Ishikawa (cell line): ENCODE data around the gene NCOA1.

Source experiments
- CEBPB ChIP-seq: IDR thresholded peaks from 2 replicates; pipeline ENCODE4 v1.6.1; 2012
- EGR1 ChIP-seq: IDR thresholded peaks from 2 replicates; pipeline ENCODE4 v1.6.1; 2012
- EP300 ChIP-seq: IDR thresholded peaks from 2 replicates; pipeline ENCODE4 v1.6.1; 2012; ENCODE audit warnings: borderline replicate concordance
- MAX ChIP-seq: IDR thresholded peaks from 2 replicates; pipeline ENCODE4 v1.6.1; 2012
- RAD21 ChIP-seq: IDR thresholded peaks from 2 replicates; pipeline ENCODE4 v1.6.1; 2012; ENCODE audit warnings: low read depth
- TAF1 ChIP-seq: IDR thresholded peaks from 2 replicates; pipeline ENCODE4 v1.6.1; 2012; ENCODE audit warnings: low read depth, mild to moderate bottlenecking

GRCh38 chr2:24628746-24629145 is 137.7 kb downstream of the NCOA1 start:
- TF ChIP-seq EGR1 (no peak), TAF1 (no peak), MAX (no peak), EP300 (no peak), RAD21 (no peak), CEBPB (no peak)
